ENCODE measurements around the gene LTBP1. TPM values are rescaled to one million over a fixed set of nuclear protein-coding genes. Genes with fewer than 3 reads are reported as not detected.

The LTBP1 gene
- total and polyA plus RNA-seq, 7 experiments from 2014 or later: 0.29 to 2.1 TPM; not detected in 5

- Histone ChIP-seq H3K27me3 (ENCODE audit: control insufficient read depth in 2 of 2, insufficient read depth in 2 of 2, low read length in 2 of 2) (no peaks in the 10 kb centered on the region), H3K9me3 (ENCODE audit: control insufficient read depth in 2 of 3, low read length in 3 of 3) (no peaks in the 10 kb centered on the region), H3K4me1 (ENCODE audit: control insufficient read depth in 2 of 2, insufficient read depth in 2 of 2, low read length in 2 of 2) (peaks cover 0 to 8% of the 10 kb centered on the region in 2 donors), H3K27ac (ENCODE audit: low read depth, low read length) (no peak overlapping the region), H3K36me3 (ENCODE audit: control insufficient read depth in 2 of 3, insufficient read depth in 3 of 3, low read length in 3 of 3) (no peaks in the 10 kb centered on the region), H3K4me3 (ENCODE audit: low read length) (no peak overlapping the region)
- intact Hi-C loops (cut with micrococcal nuclease): no loop called here
- H3K36me3 Mint-ChIP-seq: no peaks in the 10 kb centered on the region
- CTCF ChIA-PET: no interaction called here
- ATAC-seq (peak; percentile 22), DNase-seq (peak in 1 of 9 donors; percentile 39)
- peaks cover 0 to 2% (median 0%) of the 10 kb centered on the region in 11 donors for H3K9me3 Mint-ChIP-seq
- H3K4me3 Mint-ChIP-seq: peak overlapping the region in 1 of 10 donors; percentile 43
- peaks cover 0 to 6% (median 0%) of the 10 kb centered on the region in 5 donors for H3K27me3 Mint-ChIP-seq
- POLR2A ChIA-PET: no interaction called here
- H3K27ac Mint-ChIP-seq: peak overlapping the region in 1 of 9 donors; percentile 74
- peaks cover 0 to 31% (median 0%) of the 10 kb centered on the region in 7 donors for H3K4me1 Mint-ChIP-seq
Observed at GRCh38 chr2:33321236-33321771, 374.6 kb downstream of the LTBP1 start.

- Mint-ChIP-seq H3K9me3 (peaks cover 0 to 1% (median 0%) of the 10 kb centered on the region in 11 donors), H3K27me3 (peaks cover 0 to 4% (median 0%) of the 10 kb centered on the region in 5 donors), H3K27ac (peak overlapping the region in 1 of 9 donors; percentile 47), H3K4me3 (peak overlapping the region in 1 of 10 donors; percentile 43), H3K36me3 (no peaks in the 10 kb centered on the region), H3K4me1 (peaks cover 0 to 31% (median 0%) of the 10 kb centered on the region in 7 donors)
- H3K36me3 ChIP-seq (ENCODE audit: control insufficient read depth in 2 of 3, insufficient read depth in 3 of 3, low read length in 3 of 3): no peaks in the 10 kb centered on the region
- POLR2A ChIA-PET: no interaction called here
- H3K27ac ChIP-seq (ENCODE audit: low read depth, low read length): no peak overlapping the region
- ATAC-seq (no peak), DNase-seq (no peak)
- H3K4me3 ChIP-seq (ENCODE audit: low read length): no peak overlapping the region
- no peaks in the 10 kb centered on the region for H3K27me3 ChIP-seq (ENCODE audit: control insufficient read depth in 2 of 2, insufficient read depth in 2 of 2, low read length in 2 of 2)
- no peaks in the 10 kb centered on the region for H3K9me3 ChIP-seq (ENCODE audit: control insufficient read depth in 2 of 3, low read length in 3 of 3)
- intact Hi-C loops (cut with micrococcal nuclease): no loop called here
- H3K4me1 ChIP-seq (ENCODE audit: control insufficient read depth in 2 of 2, insufficient read depth in 2 of 2, low read length in 2 of 2): peaks cover 0 to 8% of the 10 kb centered on the region in 2 donors
- CTCF ChIA-PET: no interaction called here
Observed at GRCh38 chr2:33321876-33322483, 375.2 kb downstream of the LTBP1 start.

- Histone ChIP-seq H3K9me3 (ENCODE audit: control insufficient read depth in 2 of 3, low read length in 3 of 3) (no peaks in the 10 kb centered on the region), H3K27ac (ENCODE audit: low read depth, low read length) (no peak overlapping the region), H3K4me3 (ENCODE audit: low read length) (no peak overlapping the region), H3K4me1 (ENCODE audit: control insufficient read depth in 2 of 2, insufficient read depth in 2 of 2, low read length in 2 of 2) (peaks cover 0 to 8% of the 10 kb centered on the region in 2 donors), H3K27me3 (ENCODE audit: control insufficient read depth in 2 of 2, insufficient read depth in 2 of 2, low read length in 2 of 2) (no peaks in the 10 kb centered on the region), H3K36me3 (ENCODE audit: control insufficient read depth in 2 of 3, insufficient read depth in 3 of 3, low read length in 3 of 3) (no peaks in the 10 kb centered on the region)
- no peaks in the 10 kb centered on the region for H3K36me3 Mint-ChIP-seq
- ChIA-PET CTCF (no interaction called here), POLR2A (no interaction called here)
- H3K27me3 Mint-ChIP-seq: peaks cover 0 to 9% (median 0%) of the 10 kb centered on the region in 5 donors
- ATAC-seq: no peak
- intact Hi-C loops (cut with micrococcal nuclease): no loop called here
- no peak overlapping the region for H3K27ac Mint-ChIP-seq
- peaks cover 0 to 1% (median 0%) of the 10 kb centered on the region in 11 donors for H3K9me3 Mint-ChIP-seq
- no peak for DNase-seq
- peak overlapping the region in 1 of 10 donors; percentile 5 for H3K4me3 Mint-ChIP-seq
- peaks cover 0 to 31% (median 0%) of the 10 kb centered on the region in 7 donors for H3K4me1 Mint-ChIP-seq
Observed at GRCh38 chr2:33322612-33323011, 375.9 kb downstream of the LTBP1 start.

GRCh38 chr2:33323957-33324356 is 377.2 kb downstream of the LTBP1 start:
- POLR2A ChIA-PET: no interaction called here
- no peaks in the 10 kb centered on the region for H3K27me3 ChIP-seq (ENCODE audit: control insufficient read depth in 2 of 2, insufficient read depth in 2 of 2, low read length in 2 of 2)
- intact Hi-C loops (cut with micrococcal nuclease): no loop called here
- Mint-ChIP-seq H3K27ac (no peak overlapping the region), H3K4me1 (peaks cover 0 to 31% (median 0%) of the 10 kb centered on the region in 7 donors), H3K27me3 (peaks cover 0 to 14% (median 4%) of the 10 kb centered on the region in 5 donors), H3K4me3 (no peak overlapping the region), H3K9me3 (peaks cover 0 to 3% (median 0%) of the 10 kb centered on the region in 11 donors), H3K36me3 (no peaks in the 10 kb centered on the region)
- no peak for DNase-seq
- CTCF ChIA-PET: no interaction called here
- ATAC-seq: no peak
- peaks cover 0 to 8% of the 10 kb centered on the region in 2 donors for H3K4me1 ChIP-seq (ENCODE audit: control insufficient read depth in 2 of 2, insufficient read depth in 2 of 2, low read length in 2 of 2)
- H3K4me3 ChIP-seq (ENCODE audit: low read length): no peak overlapping the region
- H3K9me3 ChIP-seq (ENCODE audit: control insufficient read depth in 2 of 3, low read length in 3 of 3): no peaks in the 10 kb centered on the region
- H3K27ac ChIP-seq (ENCODE audit: low read depth, low read length): no peak overlapping the region
- H3K36me3 ChIP-seq (ENCODE audit: control insufficient read depth in 2 of 3, insufficient read depth in 3 of 3, low read length in 3 of 3): no peaks in the 10 kb centered on the region

- Mint-ChIP-seq H3K4me1 (peaks cover 0 to 22% (median 0%) of the 10 kb centered on the region in 7 donors), H3K36me3 (no peaks in the 10 kb centered on the region), H3K4me3 (no peak overlapping the region), H3K27ac (no peak overlapping the region), H3K9me3 (peaks cover 0 to 4% (median 0%) of the 10 kb centered on the region in 11 donors), H3K27me3 (peaks cover 0 to 14% (median 5%) of the 10 kb centered on the region in 5 donors)
- no peaks in the 10 kb centered on the region for H3K27me3 ChIP-seq (ENCODE audit: control insufficient read depth in 2 of 2, insufficient read depth in 2 of 2, low read length in 2 of 2)
- intact Hi-C loops (cut with micrococcal nuclease): no loop called here
- H3K9me3 ChIP-seq (ENCODE audit: control insufficient read depth in 2 of 3, low read length in 3 of 3): no peaks in the 10 kb centered on the region
- H3K27ac ChIP-seq (ENCODE audit: low read depth, low read length): no peak overlapping the region
- CTCF ChIA-PET: no interaction called here
- ATAC-seq (no peak), DNase-seq (no peak)
- no peaks in the 10 kb centered on the region for H3K36me3 ChIP-seq (ENCODE audit: control insufficient read depth in 2 of 3, insufficient read depth in 3 of 3, low read length in 3 of 3)
- no peak overlapping the region for H3K4me3 ChIP-seq (ENCODE audit: low read length)
- H3K4me1 ChIP-seq (ENCODE audit: control insufficient read depth in 2 of 2, insufficient read depth in 2 of 2, low read length in 2 of 2): peaks cover 0 to 8% of the 10 kb centered on the region in 2 donors
- POLR2A ChIA-PET: no interaction called here
Observed at GRCh38 chr2:33326100-33326499, 379.3 kb downstream of the LTBP1 start.

GRCh38 chr2:33333433-33333832 is 386.7 kb downstream of the LTBP1 start:
- DNase-seq (no peak), ATAC-seq (no peak)
- no peak overlapping the region for H3K4me3 Mint-ChIP-seq
- no peak overlapping the region for H3K27ac Mint-ChIP-seq
- H3K4me1 Mint-ChIP-seq: peaks cover 0 to 5% (median 0%) of the 10 kb centered on the region in 7 donors
- no peaks in the 10 kb centered on the region for H3K4me1 ChIP-seq (ENCODE audit: control insufficient read depth in 2 of 2, insufficient read depth in 2 of 2, low read length in 2 of 2)
- peaks cover 0 to 10% (median 0%) of the 10 kb centered on the region in 11 donors for H3K9me3 Mint-ChIP-seq
- H3K27me3 Mint-ChIP-seq: peaks cover 0 to 32% (median 14%) of the 10 kb centered on the region in 5 donors
- intact Hi-C loops (cut with micrococcal nuclease): no loop called here
- no peak overlapping the region for H3K4me3 ChIP-seq (ENCODE audit: low read length)
- H3K9me3 ChIP-seq (ENCODE audit: control insufficient read depth in 2 of 3, low read length in 3 of 3): no peaks in the 10 kb centered on the region
- peaks cover 0 to 2% (median 0%) of the 10 kb centered on the region in 5 donors for H3K36me3 Mint-ChIP-seq
- H3K27me3 ChIP-seq (ENCODE audit: control insufficient read depth in 2 of 2, insufficient read depth in 2 of 2, low read length in 2 of 2): no peaks in the 10 kb centered on the region
- H3K27ac ChIP-seq (ENCODE audit: low read depth, low read length): no peak overlapping the region
- CTCF ChIA-PET: no interaction called here
- POLR2A ChIA-PET: no interaction called here
- H3K36me3 ChIP-seq (ENCODE audit: control insufficient read depth in 2 of 3, insufficient read depth in 3 of 3, low read length in 3 of 3): no peaks in the 10 kb centered on the region

GRCh38 chr2:33334083-33334482 is 387.3 kb downstream of the LTBP1 start:
- peaks cover 0 to 2% (median 0%) of the 10 kb centered on the region in 5 donors for H3K36me3 Mint-ChIP-seq
- Histone ChIP-seq H3K4me3 (ENCODE audit: low read length) (no peak overlapping the region), H3K36me3 (ENCODE audit: control insufficient read depth in 2 of 3, insufficient read depth in 3 of 3, low read length in 3 of 3) (no peaks in the 10 kb centered on the region), H3K27ac (ENCODE audit: low read depth, low read length) (no peak overlapping the region), H3K9me3 (ENCODE audit: control insufficient read depth in 2 of 3, low read length in 3 of 3) (no peaks in the 10 kb centered on the region), H3K27me3 (ENCODE audit: control insufficient read depth in 2 of 2, insufficient read depth in 2 of 2, low read length in 2 of 2) (no peaks in the 10 kb centered on the region), H3K4me1 (ENCODE audit: control insufficient read depth in 2 of 2, insufficient read depth in 2 of 2, low read length in 2 of 2) (no peaks in the 10 kb centered on the region)
- CTCF ChIA-PET: no interaction called here
- peaks cover 0 to 10% (median 0%) of the 10 kb centered on the region in 11 donors for H3K9me3 Mint-ChIP-seq
- ATAC-seq (no peak), DNase-seq (no peak)
- POLR2A ChIA-PET: no interaction called here
- H3K27ac Mint-ChIP-seq: no peak overlapping the region
- peaks cover 2 to 27% (median 20%) of the 10 kb centered on the region in 5 donors for H3K27me3 Mint-ChIP-seq
- H3K4me3 Mint-ChIP-seq: no peak overlapping the region
- peaks cover 0 to 5% (median 0%) of the 10 kb centered on the region in 7 donors for H3K4me1 Mint-ChIP-seq
- intact Hi-C loops (cut with micrococcal nuclease): no loop called here

Data from naive thymus-derived CD4-positive, alpha-beta T cell (primary cell).